Loucy (cell line): Measurements from ENCODE around the gene FA2H.
A peak's percentile ranks its signal among the peaks of the same experiment; 100 is the strongest.

ENCODE experiments used
- EZH2phosphoT487 ChIP-seq: fragments of 200-600 bp; IDR thresholded peaks from 2 replicates; pipeline ENCODE4 v1.6.1; 2018; ENCODE audit warnings: antibody characterized with exemption, mild to moderate bottlenecking, moderate library complexity, borderline replicate concordance
- TF ChIP-seq, protein P1 (sequence below): fragments of 200-600 bp; sonication (generic); conservative IDR thresholded peaks from 2 replicates; pipeline ENCODE4 v1.5.1; 2014; ENCODE audit warnings: mild to moderate bottlenecking, antibody characterized with exemption, low read length

DNA sequence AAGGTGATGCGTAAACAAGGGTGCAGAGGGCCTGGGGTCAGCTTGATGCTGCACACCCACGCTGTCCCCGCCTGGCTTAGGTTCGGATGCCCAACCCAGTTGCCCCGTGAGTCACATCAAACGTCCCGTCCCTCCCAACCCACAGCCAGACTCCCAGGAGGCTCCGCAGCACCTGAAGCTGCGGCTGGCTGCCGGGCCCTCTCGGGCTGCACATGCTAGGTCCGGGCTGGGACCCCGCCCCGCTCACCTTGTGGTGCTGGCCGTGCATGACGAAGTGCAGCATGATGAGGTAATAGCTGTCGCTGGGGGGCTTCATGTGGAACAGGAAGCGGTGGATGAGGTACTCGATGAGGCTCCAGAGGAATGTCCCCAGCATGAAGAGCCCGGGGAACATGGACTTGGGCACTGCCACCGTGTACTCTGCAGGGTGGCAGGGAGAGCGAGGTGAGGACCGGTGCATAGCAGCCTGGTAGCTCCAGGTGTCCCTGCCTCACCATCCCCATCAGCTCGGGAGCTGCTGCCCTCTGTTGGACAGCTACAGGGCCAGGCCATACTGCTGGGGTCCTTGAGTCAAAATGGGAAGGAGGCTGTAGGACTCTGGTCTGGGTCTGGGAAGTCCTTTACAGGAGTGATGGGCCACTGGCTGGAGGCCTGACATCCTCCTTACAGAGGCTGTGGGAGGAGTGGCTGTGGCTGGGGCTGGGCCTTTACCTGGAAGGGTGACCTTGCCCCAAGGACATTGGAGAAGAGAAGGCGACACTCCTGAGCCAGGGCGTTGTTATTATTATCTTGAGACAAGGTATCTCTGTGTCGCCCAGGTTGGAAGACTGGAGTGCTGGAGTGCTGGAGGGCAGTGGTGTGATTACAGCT lies 55.6 kb downstream of the FA2H start:
- TF ChIP-seq, protein P1, sequence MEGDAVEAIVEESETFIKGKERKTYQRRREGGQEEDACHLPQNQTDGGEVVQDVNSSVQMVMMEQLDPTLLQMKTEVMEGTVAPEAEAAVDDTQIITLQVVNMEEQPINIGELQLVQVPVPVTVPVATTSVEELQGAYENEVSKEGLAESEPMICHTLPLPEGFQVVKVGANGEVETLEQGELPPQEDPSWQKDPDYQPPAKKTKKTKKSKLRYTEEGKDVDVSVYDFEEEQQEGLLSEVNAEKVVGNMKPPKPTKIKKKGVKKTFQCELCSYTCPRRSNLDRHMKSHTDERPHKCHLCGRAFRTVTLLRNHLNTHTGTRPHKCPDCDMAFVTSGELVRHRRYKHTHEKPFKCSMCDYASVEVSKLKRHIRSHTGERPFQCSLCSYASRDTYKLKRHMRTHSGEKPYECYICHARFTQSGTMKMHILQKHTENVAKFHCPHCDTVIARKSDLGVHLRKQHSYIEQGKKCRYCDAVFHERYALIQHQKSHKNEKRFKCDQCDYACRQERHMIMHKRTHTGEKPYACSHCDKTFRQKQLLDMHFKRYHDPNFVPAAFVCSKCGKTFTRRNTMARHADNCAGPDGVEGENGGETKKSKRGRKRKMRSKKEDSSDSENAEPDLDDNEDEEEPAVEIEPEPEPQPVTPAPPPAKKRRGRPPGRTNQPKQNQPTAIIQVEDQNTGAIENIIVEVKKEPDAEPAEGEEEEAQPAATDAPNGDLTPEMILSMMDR: 0 out of 2 replicates have a peak, but pooled peaks have one; percentile 23
- TF ChIP-seq EZH2phosphoT487: no peak
